Breast epithelium (tissue), 4 donors: ENCODE data around the gene PDE7B. TPM values are rescaled to one million over a fixed set of nuclear protein-coding genes. Genes with fewer than 3 reads are reported as not detected.

Experiments used
- DNase-seq, 2 donors: peaks; one replicate each; pipeline ENCODE4 v3.0.0-alpha.2; 2019; ENCODE audit warnings: low spot score in 2 of 2
- H3K27ac ChIP-seq, 2 donors: fragments of 200-600 bp; sonication (generic) in 1 of 2; one replicate each; pipeline ENCODE4 v1.5.1; 2016 to 2019; ENCODE audit warnings: mild to moderate bottlenecking in 1 of 2
- H3K27me3 ChIP-seq, 2 donors: fragments of 200-600 bp; sonication (generic) in 1 of 2; one replicate each; pipeline versions ENCODE4 v1.5.1 to v1.6.0; 2017 to 2019; ENCODE audit warnings: control low read depth in 1 of 2, mild to moderate bottlenecking in 1 of 2
- H3K36me3 ChIP-seq: fragments of 200-600 bp; one replicate; pipeline ENCODE4 v1.5.1; 2019
- H3K4me1 ChIP-seq, 2 donors: fragments of 200-600 bp; sonication (generic); one replicate each; pipeline ENCODE4 v1.5.1; 2016 to 2019; ENCODE audit warnings: control low read depth in 1 of 2
- H3K4me3 ChIP-seq, 3 donors: fragments of 200-600 bp; sonication (generic); 1 replicate in 2 of 3; 2 replicates in 1 of 3; pipeline ENCODE4 v1.5.1; 2016 to 2019; ENCODE audit warnings: mild to moderate bottlenecking in 3 of 3, moderate library complexity in 2 of 3
- H3K9me3 ChIP-seq, 2 donors: fragments of 200-600 bp; sonication (generic) in 1 of 2; one replicate each; pipeline ENCODE4 v1.5.1; 2016 to 2019; ENCODE audit warnings: control low read depth in 1 of 2
- POLR2A ChIP-seq: fragments of 450-650 bp; IDR thresholded peaks from one replicate; pipeline ENCODE4 v1.6.1; 2016; ENCODE audit warnings: antibody characterized with exemption, mild to moderate bottlenecking, moderate library complexity
- POLR2AphosphoS5 ChIP-seq, 3 donors: sonication (generic); formaldehyde crosslinking; IDR thresholded peaks; one replicate each; pipeline ENCODE4 v1.6.1; 2017; ENCODE audit warnings: antibody characterized with exemption in 3 of 3
- intact Hi-C: fragments of 100-400 bp; cut with DNase I; formaldehyde crosslinking; loops from one replicate; pipeline ENCODE4 v1.15.1; 2023; ENCODE audit warnings: low total_unique reads
- total RNA-seq, 3 donors: library from RNA; depleted of rRNA; stranded (reverse); fragments of >200 nt; gene quantifications; one replicate each; pipeline ENCODE4 v1.1.0, GENCODE V29; 2016
- TF ChIP-seq, protein P1 (sequence below), 3 donors: fragments of 450-650 bp; IDR thresholded peaks; one replicate each; pipeline ENCODE4 v1.5.1; 2016 to 2017; ENCODE audit warnings: antibody characterized with exemption in 3 of 3, mild to moderate bottlenecking in 3 of 3, moderate library complexity in 3 of 3

PDE7B gene
- 1 to 10 TPM; 3.4 to 5.2 (median 5.1) TPM for total RNA-seq

DNA sequence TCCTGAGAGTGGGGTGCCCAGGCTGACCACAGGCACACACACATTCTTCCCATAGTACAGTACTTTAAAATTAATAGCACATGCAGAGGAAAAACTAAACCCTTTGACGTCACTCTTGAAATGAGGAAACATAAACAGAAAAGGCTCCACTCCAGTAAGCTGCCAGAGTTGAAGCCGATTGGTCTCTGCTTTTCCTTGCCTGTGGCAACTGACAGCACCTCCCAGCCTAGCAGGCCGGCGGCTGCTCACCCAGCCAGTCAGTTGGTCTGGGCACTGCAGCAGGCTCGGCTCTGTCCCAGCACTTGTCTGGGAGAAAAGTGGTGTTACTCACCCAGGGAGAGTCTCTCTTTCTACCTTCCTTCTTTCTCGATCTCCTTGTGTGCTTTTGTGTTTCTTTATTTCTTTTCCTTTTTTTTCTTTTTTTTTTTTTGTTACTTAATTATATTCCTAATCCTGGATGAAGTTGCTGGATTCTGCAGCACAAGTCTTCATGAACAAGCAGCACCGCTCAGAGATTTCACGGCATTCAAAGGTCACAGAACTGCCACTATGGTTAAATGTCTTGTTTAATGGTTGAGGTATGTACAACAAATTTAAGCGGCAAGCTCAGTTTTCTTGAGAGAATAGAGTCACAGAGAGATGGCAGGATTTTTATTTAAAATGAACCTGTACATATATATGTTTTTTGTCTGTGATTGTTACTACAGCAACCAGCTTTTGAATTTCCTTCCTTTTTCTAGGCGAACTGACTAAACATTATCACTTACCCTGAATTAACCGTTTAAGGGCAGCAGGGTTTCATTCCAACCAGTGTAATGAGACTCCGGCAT is at the start of gene PDE7B:
TSS of gene PDE7B (plus strand) at position 260 of the 830 bp plus-strand sequence.
- intact Hi-C loops, result no loop called here
- H3K36me3 ChIP-seq, result no peaks in the 10 kb centered on the region
- no peak within 1 kb of the TSS for H3K27ac ChIP-seq
- no peaks in the 10 kb centered on the region for H3K4me1 ChIP-seq
- H3K27me3 ChIP-seq, result no peaks in the 10 kb centered on the region
- peak within 1 kb of the TSS; percentile 37 to 44 (median 42) for H3K4me3 ChIP-seq
- H3K9me3 ChIP-seq, result no peaks in the 10 kb centered on the region
- peak; percentile 37 for TF ChIP-seq POLR2A
- TF ChIP-seq POLR2AphosphoS5 (IDR thresholded peaks at IDR 0.05), result peak in 2 of 3 donors; percentile 58 to 64
- TF ChIP-seq, protein P1, sequence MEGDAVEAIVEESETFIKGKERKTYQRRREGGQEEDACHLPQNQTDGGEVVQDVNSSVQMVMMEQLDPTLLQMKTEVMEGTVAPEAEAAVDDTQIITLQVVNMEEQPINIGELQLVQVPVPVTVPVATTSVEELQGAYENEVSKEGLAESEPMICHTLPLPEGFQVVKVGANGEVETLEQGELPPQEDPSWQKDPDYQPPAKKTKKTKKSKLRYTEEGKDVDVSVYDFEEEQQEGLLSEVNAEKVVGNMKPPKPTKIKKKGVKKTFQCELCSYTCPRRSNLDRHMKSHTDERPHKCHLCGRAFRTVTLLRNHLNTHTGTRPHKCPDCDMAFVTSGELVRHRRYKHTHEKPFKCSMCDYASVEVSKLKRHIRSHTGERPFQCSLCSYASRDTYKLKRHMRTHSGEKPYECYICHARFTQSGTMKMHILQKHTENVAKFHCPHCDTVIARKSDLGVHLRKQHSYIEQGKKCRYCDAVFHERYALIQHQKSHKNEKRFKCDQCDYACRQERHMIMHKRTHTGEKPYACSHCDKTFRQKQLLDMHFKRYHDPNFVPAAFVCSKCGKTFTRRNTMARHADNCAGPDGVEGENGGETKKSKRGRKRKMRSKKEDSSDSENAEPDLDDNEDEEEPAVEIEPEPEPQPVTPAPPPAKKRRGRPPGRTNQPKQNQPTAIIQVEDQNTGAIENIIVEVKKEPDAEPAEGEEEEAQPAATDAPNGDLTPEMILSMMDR (IDR thresholded peaks at IDR 0.05), result no peak
- DNase-seq, result peak; percentile 58 to 61

GRCh38 chr6:135801755-135802465 is 49.6 kb upstream of the PDE7B start:
- no peak for DNase-seq
- Histone ChIP-seq H3K4me3 (no peak overlapping the region), H3K4me1 (no peaks in the 10 kb centered on the region), H3K27ac (no peak overlapping the region), H3K27me3 (no peaks in the 10 kb centered on the region), H3K9me3 (no peaks in the 10 kb centered on the region), H3K36me3 (no peaks in the 10 kb centered on the region)
- intact Hi-C loops, result loop anchor here (5.0 kb wide), 1 partner anchor 70 kb away; no protein-coding TSS in a partner anchor
- TF ChIP-seq, protein P1 (IDR thresholded peaks at IDR 0.05), result no peak
- TF ChIP-seq POLR2AphosphoS5 (IDR thresholded peaks at IDR 0.05), result no peak
- TF ChIP-seq POLR2A, result no peak

DNA sequence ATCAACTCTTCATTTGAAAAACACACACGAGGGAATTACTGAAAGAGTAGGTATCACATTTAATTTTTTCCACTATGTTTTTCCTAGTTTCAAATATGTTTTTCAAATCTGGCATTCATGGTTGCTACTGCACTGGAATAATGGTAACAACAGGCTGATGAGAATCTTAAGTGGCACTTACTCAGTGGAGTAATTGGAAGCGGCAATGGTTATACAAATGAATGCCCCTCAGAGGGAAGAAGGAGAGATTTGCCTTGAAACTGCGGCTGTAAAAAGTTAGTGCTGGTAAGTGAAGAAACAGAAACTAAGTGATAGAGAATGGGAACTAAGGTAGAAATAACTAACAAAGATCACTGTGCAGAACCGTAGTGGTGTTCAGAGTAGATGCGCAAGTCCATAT is 41.0 kb upstream of the PDE7B start:
- no peaks in the 10 kb centered on the region for H3K9me3 ChIP-seq
- intact Hi-C loops, result no loop called here
- no peaks in the 10 kb centered on the region for H3K27me3 ChIP-seq
- TF ChIP-seq POLR2A (no peak), POLR2AphosphoS5 (IDR thresholded peaks at IDR 0.05) (no peak)
- TF ChIP-seq, protein P1 (IDR thresholded peaks at IDR 0.05), result no peak
- no peak overlapping the region for H3K4me3 ChIP-seq
- no peaks in the 10 kb centered on the region for H3K36me3 ChIP-seq
- DNase-seq, result no peak
- no peak overlapping the region for H3K27ac ChIP-seq
- no peaks in the 10 kb centered on the region for H3K4me1 ChIP-seq

- H3K27me3 ChIP-seq, result no peaks in the 10 kb centered on the region
- no peak overlapping the region for H3K27ac ChIP-seq
- H3K36me3 ChIP-seq, result no peaks in the 10 kb centered on the region
- no peak overlapping the region for H3K4me3 ChIP-seq
- H3K4me1 ChIP-seq, result no peaks in the 10 kb centered on the region
- no peaks in the 10 kb centered on the region for H3K9me3 ChIP-seq
- DNase-seq, result no peak
- intact Hi-C loops, result no loop called here
- TF ChIP-seq, protein P1 (IDR thresholded peaks at IDR 0.05), result no peak
- TF ChIP-seq POLR2AphosphoS5 (IDR thresholded peaks at IDR 0.05) (no peak), POLR2A (no peak)
Observed at GRCh38 chr6:135811170-135811569, 40.3 kb upstream of the PDE7B start.
